Left kidney (tissue), 2 donors: ENCODE results near the gene ISG15. TPM values are rescaled to one million over a fixed set of nuclear protein-coding genes. Genes with fewer than 3 reads are reported as not detected.

Experiments
- DNase-seq: peaks from one replicate; pipeline ENCODE4 v3.0.0-alpha.2; 2013
- polyA plus RNA-seq: library from polyadenylated mRNA; unstranded; fragments of 120-200 nt; gene quantifications from one replicate; pipeline ENCODE4 v1.2.1, GENCODE V29; 2013; ENCODE audit not compliant: insufficient read length

Gene ISG15
- polyA plus RNA-seq, 1 donor = 9.4 TPM

DNA sequence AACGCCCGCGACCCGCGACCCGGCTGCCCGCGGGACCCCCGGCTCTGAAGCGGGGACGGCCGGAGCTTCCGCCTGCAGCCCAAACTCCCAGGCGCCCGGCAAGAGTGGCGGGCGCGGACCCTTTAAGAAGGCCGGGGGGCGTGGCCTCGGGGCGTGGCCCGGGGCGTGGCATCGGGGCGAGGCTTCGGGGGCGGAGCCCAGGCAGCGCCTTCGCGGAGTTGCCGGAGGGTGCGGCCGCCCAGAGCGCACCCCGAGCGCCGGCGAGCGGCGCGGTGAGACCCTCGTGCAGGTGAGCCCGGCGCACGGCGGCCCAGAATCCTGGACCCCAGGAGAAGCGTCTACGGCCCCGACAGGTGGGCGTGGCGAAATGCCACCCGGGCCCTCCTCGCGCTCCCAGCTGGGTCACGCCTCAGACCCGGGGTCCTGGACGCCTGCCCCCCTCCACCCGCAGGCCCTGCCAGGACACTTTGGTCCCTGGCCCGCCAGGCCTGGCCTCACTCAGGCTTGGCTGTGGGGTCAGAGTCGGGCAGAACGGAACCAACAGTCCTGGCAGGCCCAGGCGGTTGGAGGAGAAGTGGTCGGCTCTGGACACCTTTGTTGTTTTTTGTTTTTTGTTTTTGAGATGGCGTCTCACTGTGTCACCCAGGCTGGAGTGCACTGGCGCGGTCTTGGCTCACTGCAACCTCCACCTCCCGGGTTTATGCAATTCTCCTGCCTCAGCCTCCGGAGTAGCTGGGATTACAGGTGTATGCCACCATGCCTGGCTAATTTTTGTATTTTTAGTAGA is 46.4 kb downstream of the ISG15 start:
- DNase-seq = peak; percentile 75

DNA sequence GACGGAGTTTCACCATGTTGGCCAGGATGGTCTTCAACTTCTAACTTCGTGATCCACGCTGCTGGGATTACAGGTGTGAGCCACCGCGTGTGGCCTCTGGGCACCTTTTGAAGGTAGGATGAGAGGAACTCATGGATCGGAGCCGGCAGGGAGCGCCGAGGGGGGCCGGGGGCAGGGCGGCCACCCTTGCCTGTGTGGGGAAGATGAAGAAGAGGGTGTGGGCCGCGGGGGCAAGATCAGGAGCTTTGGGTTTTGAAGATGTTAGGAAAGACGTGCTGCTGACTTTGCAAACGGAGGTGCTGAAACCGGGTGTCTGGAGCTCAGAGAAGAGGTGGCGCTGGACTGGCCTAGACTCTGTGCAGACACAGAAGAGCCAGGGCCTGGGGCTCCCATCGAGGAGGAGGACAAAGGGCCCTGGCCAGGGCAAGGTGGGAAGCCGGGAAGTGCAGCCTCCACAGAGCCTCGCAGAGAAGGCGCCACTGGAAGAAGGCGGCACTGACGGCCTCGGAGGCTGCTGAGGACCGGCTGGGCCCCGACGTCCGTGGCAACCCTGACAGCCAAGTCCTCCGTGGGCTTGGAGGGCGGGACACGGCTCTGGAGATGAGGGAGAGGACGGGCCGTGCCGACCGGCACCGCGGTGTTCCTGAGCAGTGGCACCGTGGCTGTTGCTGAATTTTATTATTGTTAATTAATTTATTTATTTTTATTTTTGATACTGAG is 47.1 kb downstream of the ISG15 start:
- no peak for DNase-seq

DNA sequence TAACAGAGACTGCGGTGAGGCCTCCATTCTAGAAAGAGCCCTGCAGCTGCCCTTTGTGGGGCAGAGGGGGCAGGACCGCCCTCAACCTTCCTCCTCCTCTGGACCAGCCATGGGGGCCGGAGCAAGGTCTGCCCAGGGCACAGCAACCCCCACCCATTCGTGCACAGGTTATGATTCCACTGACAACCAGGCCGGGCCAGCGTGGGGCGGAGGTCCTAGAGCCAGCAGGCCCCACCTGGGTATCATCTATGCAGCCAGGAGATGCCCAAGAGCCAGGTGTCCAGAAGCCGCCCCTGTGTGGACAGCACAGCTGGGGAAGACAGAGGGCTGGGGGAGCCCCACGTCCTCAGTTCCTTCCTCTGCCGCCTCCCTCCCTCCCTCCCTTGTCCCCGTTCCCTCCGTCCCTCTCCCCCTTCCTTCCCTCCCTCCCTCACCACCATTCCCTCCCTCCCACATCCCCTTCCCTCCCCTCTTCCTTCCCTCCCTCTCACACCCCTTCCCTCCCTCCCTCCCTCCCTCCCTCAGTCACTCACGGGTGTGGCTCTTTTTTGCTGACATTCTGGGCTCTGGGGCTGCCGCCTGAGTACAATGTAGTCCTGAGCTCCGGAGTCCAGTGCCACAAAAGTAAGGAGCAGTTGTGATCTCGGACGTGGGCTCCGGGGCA is 48.5 kb downstream of the ISG15 start:
- DNase-seq = no peak

DNA sequence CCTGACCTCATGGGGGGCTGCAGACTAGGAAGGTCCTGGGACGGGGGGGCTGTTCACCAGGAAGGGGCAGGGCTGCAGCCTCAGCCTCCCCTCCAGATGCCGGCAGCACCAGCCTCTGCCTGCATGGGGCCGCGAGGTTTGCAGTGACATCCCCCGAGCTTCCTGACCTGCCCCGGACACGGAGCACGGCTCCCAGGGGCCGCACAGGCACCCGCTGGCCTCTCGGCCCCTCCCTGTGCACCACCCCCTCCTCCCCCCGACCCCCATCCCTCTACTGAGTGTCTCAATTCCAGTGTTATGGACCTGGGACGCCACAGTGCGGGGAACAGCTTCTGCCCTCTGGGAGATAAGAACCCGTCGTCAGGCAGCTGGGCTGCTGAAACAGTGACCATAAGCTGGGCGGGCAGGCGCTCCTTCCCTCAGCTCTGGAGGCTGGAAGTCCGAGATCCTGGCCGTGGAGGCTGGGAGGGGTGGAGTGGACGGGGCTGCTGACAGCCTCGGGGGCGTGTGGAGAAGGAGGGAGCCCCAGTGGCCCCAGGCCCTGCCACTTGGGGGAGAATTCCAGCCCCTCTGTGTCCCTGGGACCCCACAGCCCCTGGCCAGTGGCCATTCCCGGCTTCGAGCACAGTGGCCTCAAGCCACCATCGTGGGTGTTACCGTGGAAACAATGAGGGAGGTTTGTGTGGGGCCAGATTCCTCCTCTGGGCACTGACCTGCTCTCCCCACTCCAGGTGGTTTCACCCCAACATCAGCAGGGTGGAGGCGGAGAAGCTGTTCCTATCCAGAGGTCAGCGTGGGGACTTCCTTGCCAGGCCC is 49.3 kb downstream of the ISG15 start:
- no peak for DNase-seq

DNA sequence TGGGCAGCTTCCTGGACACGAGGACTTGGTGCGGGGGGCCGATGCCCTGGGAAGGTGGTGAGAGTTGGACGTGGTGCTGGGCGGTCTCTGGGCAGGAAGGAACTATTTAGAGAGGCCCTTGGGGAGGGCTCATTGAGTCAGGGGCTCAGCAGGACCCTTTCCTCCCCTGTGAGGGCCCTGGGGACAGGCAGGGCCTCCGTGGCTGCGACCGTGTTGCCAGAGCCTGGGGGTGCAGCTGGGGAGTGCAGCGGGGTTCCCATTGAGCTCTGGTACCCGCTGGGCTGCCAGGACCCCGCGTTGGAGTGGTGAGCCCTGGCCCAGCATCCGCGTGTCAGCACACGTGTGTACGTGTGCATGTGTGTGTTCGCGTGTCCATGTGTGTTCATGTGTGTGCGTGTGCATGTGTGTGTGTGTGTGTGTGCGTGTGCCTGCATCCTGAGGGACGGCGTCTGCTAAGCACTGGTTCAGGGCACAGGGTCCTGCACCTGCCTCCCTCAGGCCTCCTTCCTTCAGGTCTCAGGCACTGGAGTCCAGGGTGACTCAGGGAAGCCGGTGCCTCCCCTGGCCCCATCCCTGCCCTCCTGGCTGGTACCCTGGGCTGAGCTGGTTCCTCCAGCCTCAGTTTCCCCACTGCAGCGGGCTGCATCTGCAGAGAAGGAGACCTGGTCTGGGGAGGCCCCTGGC is 50.1 kb downstream of the ISG15 start:
- DNase-seq = no peak

Other genes with a start within 250 kb of the ISG15 start
- 45.7 TPM for gene SAMD11, start 89.6 kb upstream of the ISG15 start, polyA plus RNA-seq
- 56.4 TPM for gene NOC2L, start 54.2 kb upstream of the ISG15 start, polyA plus RNA-seq
- gene KLHL17, start 52.9 kb upstream of the ISG15 start, polyA plus RNA-seq = 9.0 TPM
- gene PLEKHN1, start 47.0 kb upstream of the ISG15 start, polyA plus RNA-seq = 0.20 TPM
- 0.12 TPM for gene PERM1, start 31.4 kb upstream of the ISG15 start, polyA plus RNA-seq
- 13.8 TPM for gene HES4, start 13.4 kb upstream of the ISG15 start, polyA plus RNA-seq
- gene AGRN, start 6.6 kb downstream of the ISG15 start, polyA plus RNA-seq = 223 TPM
- 0.32 TPM for gene RNF223, start 60.8 kb downstream of the ISG15 start, polyA plus RNA-seq
- gene C1orf159, start 102.6 kb downstream of the ISG15 start, polyA plus RNA-seq = 9.4 TPM
- 0.98 TPM for gene TTLL10, start 160.4 kb downstream of the ISG15 start, polyA plus RNA-seq
- gene TNFRSF18, start 193.1 kb downstream of the ISG15 start, polyA plus RNA-seq = 0.38 TPM
- 1.0 TPM for gene TNFRSF4, start 200.7 kb downstream of the ISG15 start, polyA plus RNA-seq
- 109 TPM for gene SDF4, start 218.5 kb downstream of the ISG15 start, polyA plus RNA-seq
- gene B3GALT6, start 218.7 kb downstream of the ISG15 start, polyA plus RNA-seq = 19.0 TPM
- gene C1QTNF12, start 233.2 kb downstream of the ISG15 start, polyA plus RNA-seq = 8.2 TPM